OCI-LY7 (cell line): ENCODE results near the gene STX8.

Experiments
- EZH2phosphoT487 ChIP-seq: fragments of 200-600 bp; sonication (generic); IDR thresholded peaks from 2 replicates; pipeline ENCODE4 v1.6.1; 2018; ENCODE audit warnings: low read depth, borderline replicate concordance, mild to moderate bottlenecking, mixed run types, antibody characterized with exemption, low read length, moderate library complexity, mixed read lengths
- TF ChIP-seq, protein P1 (sequence below): fragments of 200-600 bp; sonication (generic); conservative IDR thresholded peaks from 2 replicates; pipeline ENCODE4 v1.5.1; 2014; ENCODE audit warnings: mild to moderate bottlenecking, antibody characterized with exemption, low read length, moderate library complexity, mixed read lengths

DNA sequence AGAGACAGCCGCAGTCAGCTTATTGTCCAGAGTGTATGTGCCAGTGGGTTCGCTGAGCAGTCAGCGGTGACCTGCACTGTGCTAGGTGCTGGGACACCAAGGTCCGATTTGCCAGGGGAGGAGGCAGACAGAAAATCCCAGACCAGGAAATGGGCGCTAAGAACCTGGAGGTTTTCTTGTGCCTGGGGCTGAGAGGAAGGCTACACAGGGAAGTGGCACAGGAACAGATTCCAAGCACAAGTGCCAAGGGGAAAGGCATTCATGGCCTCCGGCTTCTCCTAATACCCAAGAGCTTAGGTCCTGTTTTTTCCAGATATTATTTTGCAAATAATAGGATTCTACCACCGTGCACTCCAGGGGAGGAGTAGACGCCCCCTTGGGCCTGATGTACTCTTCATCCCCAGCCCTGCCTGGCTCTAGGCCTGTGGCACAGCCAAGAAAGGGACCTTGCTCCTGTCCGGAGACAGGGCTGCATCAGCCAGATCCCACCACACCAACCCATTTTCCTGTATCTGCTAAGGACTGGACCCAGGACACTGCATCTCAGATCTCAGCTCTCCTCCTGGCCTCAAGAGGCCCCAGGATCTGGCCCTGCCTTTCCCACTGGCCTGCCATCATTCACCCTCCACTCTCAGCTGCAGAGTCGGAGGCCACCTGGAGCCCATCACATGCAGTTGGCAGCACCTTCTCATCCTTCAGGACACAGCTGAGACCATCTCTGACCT is 367.1 kb downstream of the STX8 start:
- TF ChIP-seq, protein P1, sequence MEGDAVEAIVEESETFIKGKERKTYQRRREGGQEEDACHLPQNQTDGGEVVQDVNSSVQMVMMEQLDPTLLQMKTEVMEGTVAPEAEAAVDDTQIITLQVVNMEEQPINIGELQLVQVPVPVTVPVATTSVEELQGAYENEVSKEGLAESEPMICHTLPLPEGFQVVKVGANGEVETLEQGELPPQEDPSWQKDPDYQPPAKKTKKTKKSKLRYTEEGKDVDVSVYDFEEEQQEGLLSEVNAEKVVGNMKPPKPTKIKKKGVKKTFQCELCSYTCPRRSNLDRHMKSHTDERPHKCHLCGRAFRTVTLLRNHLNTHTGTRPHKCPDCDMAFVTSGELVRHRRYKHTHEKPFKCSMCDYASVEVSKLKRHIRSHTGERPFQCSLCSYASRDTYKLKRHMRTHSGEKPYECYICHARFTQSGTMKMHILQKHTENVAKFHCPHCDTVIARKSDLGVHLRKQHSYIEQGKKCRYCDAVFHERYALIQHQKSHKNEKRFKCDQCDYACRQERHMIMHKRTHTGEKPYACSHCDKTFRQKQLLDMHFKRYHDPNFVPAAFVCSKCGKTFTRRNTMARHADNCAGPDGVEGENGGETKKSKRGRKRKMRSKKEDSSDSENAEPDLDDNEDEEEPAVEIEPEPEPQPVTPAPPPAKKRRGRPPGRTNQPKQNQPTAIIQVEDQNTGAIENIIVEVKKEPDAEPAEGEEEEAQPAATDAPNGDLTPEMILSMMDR = no peak
- TF ChIP-seq EZH2phosphoT487 = no peak
